Aorta (tissue), 5 donors: ENCODE data around the gene LAIR2. TPM values are rescaled to one million over a fixed set of nuclear protein-coding genes. Genes with fewer than 3 reads are reported as not detected.
A peak's percentile ranks its signal among the peaks of the same experiment; 100 is the strongest.

ENCODE experiments used
- ATAC-seq: fragments of 200-7000 bp; cut with Tn5 transposase; one replicate; pipeline ENCODE4 v1.9.1; 2022; ENCODE audit warnings: moderate library complexity; ENCODE audit not compliant: low FRiP score
- DNase-seq, 2 donors: peaks; one replicate each; pipeline ENCODE4 v3.0.0-alpha.2; 2020
- H3K27ac ChIP-seq, 2 donors: one replicate each; pipeline ENCODE4 v1.5.1; 2013; ENCODE audit warnings: low read length in 2 of 2, mild to moderate bottlenecking in 2 of 2, moderate library complexity in 2 of 2, control low read depth in 1 of 2, inconsistent platforms in 1 of 2, low read depth in 1 of 2
- H3K27me3 ChIP-seq, 2 donors: one replicate each; pipeline ENCODE4 v1.6.1; 2013; ENCODE audit warnings: control low read depth in 1 of 2, low read length in 1 of 2, mild to moderate bottlenecking in 1 of 2, moderate library complexity in 1 of 2; ENCODE audit not compliant: insufficient read depth in 2 of 2, control insufficient read depth in 1 of 2
- H3K36me3 ChIP-seq, 2 donors: one replicate each; pipeline ENCODE4 v1.6.1; 2013; ENCODE audit warnings: control low read depth in 1 of 2, low read length in 1 of 2, mild to moderate bottlenecking in 1 of 2; ENCODE audit not compliant: insufficient read depth in 2 of 2, control insufficient read depth in 1 of 2
- H3K4me1 ChIP-seq, 2 donors: one replicate each; pipeline ENCODE4 v1.6.1; 2013; ENCODE audit warnings: low read length in 2 of 2, control low read depth in 1 of 2, mild to moderate bottlenecking in 1 of 2, moderate library complexity in 1 of 2; ENCODE audit not compliant: insufficient read depth in 2 of 2, control insufficient read depth in 1 of 2
- H3K4me3 ChIP-seq, 2 donors: one replicate each; pipeline ENCODE4 v1.5.1; 2013; ENCODE audit warnings: low read length in 2 of 2, control low read depth in 1 of 2, mild to moderate bottlenecking in 1 of 2
- H3K9me3 ChIP-seq: one replicate; pipeline ENCODE4 v1.6.1; 2013; ENCODE audit warnings: mild to moderate bottlenecking, low read length; ENCODE audit not compliant: control insufficient read depth
- WGBS, 2 donors: extraction: QIAGEN DNeasy Blood & Tissue Kit; methylation state at CpG; one replicate each; pipeline ENCODE4 v1.1.7; 2013; 5-methylcytosine and 5-hydroxymethylcytosine counted together
- intact Hi-C, 2 donors: fragments of 100-400 bp; cut with DNase I; formaldehyde crosslinking; loops; one replicate each; pipeline versions ENCODE4 v1.14.2 to v1.15.0; 2022
- polyA plus RNA-seq, 2 donors: library from polyadenylated mRNA; stranded (reverse); fragments of 200-250 nt; gene quantifications; one replicate each; pipeline ENCODE4 v1.2.3, GENCODE V29; 2013
- total RNA-seq, 2 donors: library from RNA; stranded (reverse); fragmentation: NEBNext Ultra II Directional; extraction: Animal tissue kit (Norgen Biotek cat#: 25700); gene quantifications; one replicate each; pipeline ENCODE4 v1.2.1, GENCODE V29; 2021
- donor health status: healthy with polysubstance abuse.
- donor health status: Bipolar disorder and iron deficiency.
- donor health status: DM: no; HTN: no; CAD: no.
- donor health status: DM: no; HTN: no; CAD: no.
- donor health status: DM: yes; HTN: yes; CAD: no.

Gene LAIR2
- total and polyA plus RNA-seq, 4 donors, result 0.52 to 2.4 TPM; not detected in 2

GRCh38 chr19:54458648-54459281, 43.9 kb upstream of the LAIR2 start:
- Histone ChIP-seq H3K36me3 (peaks cover 3 to 39% of the 10 kb centered on the region in 2 donors), H3K4me3 (no peak overlapping the region), H3K27me3 (no peaks in the 10 kb centered on the region), H3K9me3 (no peaks in the 10 kb centered on the region), H3K4me1 (no peaks in the 10 kb centered on the region), H3K27ac (no peak overlapping the region)
- intact Hi-C loops, result loop anchor here in 1 of 2 donors (10.0 kb wide), 1 partner anchor 304 kb away; the partner anchor contains the start of gene LENG1
- DNase-seq (peak; percentile 45 to 78), ATAC-seq (no peak)
- WGBS, 2 donors, result 79 to 81% methylated on average over 11 of the region's 11 CpGs

- no peak overlapping the region for H3K27ac ChIP-seq
- WGBS, 2 donors, result 65 to 66% methylated on average over 16 of the region's 16 CpGs
- H3K27me3 ChIP-seq, result no peaks in the 10 kb centered on the region
- no peak overlapping the region for H3K4me3 ChIP-seq
- no peaks in the 10 kb centered on the region for H3K9me3 ChIP-seq
- H3K36me3 ChIP-seq, result peaks cover 3 to 35% of the 10 kb centered on the region in 2 donors
- DNase-seq (peak; percentile 25 to 64), ATAC-seq (no peak)
- intact Hi-C loops, result loop anchor here (10.0 kb wide), 2 partner anchors 305 to 1665 kb away; partner anchors contain the start of genes LENG1 (in 1 of the 2) and ZNF787 (in 1 of the 2)
- no peaks in the 10 kb centered on the region for H3K4me1 ChIP-seq
Observed at GRCh38 chr19:54459282-54460229, 43.1 kb upstream of the LAIR2 start.

GRCh38 chr19:54460230-54461005, 42.2 kb upstream of the LAIR2 start:
- Histone ChIP-seq H3K4me1 (no peaks in the 10 kb centered on the region), H3K27me3 (no peaks in the 10 kb centered on the region), H3K4me3 (no peak overlapping the region), H3K9me3 (no peaks in the 10 kb centered on the region), H3K27ac (no peak overlapping the region), H3K36me3 (peaks cover 0 to 31% of the 10 kb centered on the region in 2 donors)
- DNase-seq (peak in 1 of 2 donors; percentile 66), ATAC-seq (no peak)
- intact Hi-C loops, result loop anchor here in 1 of 2 donors (10.0 kb wide), 1 partner anchor 1664 kb away; the partner anchor contains the start of gene ZNF787
- 78 to 80% methylated on average over 27 to 39 of the region's 39 CpGs for WGBS, 2 donors

- no peaks in the 10 kb centered on the region for H3K4me1 ChIP-seq
- no peak overlapping the region for H3K27ac ChIP-seq
- no peak for ATAC-seq
- H3K36me3 ChIP-seq, result peaks cover 0 to 28% of the 10 kb centered on the region in 2 donors
- intact Hi-C loops, result loop anchor here in 1 of 2 donors (10.0 kb wide), 1 partner anchor 1664 kb away; the partner anchor contains the start of gene ZNF787
- no peak overlapping the region for H3K4me3 ChIP-seq
- H3K27me3 ChIP-seq, result no peaks in the 10 kb centered on the region
- WGBS, 2 donors, result 77 to 79% methylated on average over 20 to 27 of the region's 27 CpGs
- peak in 1 of 2 donors; percentile 79 for DNase-seq
- H3K9me3 ChIP-seq, result no peaks in the 10 kb centered on the region
Observed at GRCh38 chr19:54461210-54461609, 41.4 kb upstream of the LAIR2 start.

- Histone ChIP-seq H3K4me1 (no peaks in the 10 kb centered on the region), H3K9me3 (no peaks in the 10 kb centered on the region), H3K27ac (no peak overlapping the region), H3K4me3 (no peak overlapping the region), H3K27me3 (no peaks in the 10 kb centered on the region), H3K36me3 (peaks cover 0 to 24% of the 10 kb centered on the region in 2 donors)
- intact Hi-C loops, result loop anchor here in 1 of 2 donors (10.0 kb wide), 1 partner anchor 1663 kb away; the partner anchor contains the start of gene ZNF787
- no peak for DNase-seq
- WGBS, 2 donors, result 48 to 52% methylated on average over 3 of the region's 3 CpGs
- no peak for ATAC-seq
Observed at GRCh38 chr19:54461613-54462012, 41.0 kb upstream of the LAIR2 start.

GRCh38 chr19:54462047-54462654, 40.5 kb upstream of the LAIR2 start:
- Histone ChIP-seq H3K4me1 (no peaks in the 10 kb centered on the region), H3K27me3 (no peaks in the 10 kb centered on the region), H3K4me3 (no peak overlapping the region), H3K9me3 (no peaks in the 10 kb centered on the region), H3K36me3 (peaks cover 0 to 20% of the 10 kb centered on the region in 2 donors), H3K27ac (peak overlapping the region in 1 of 2 donors; percentile 98)
- intact Hi-C loops, result loop anchor here in 1 of 2 donors (10.0 kb wide), 1 partner anchor 1663 kb away; the partner anchor contains the start of gene ZNF787
- DNase-seq (peak in 1 of 2 donors; percentile 53), ATAC-seq (no peak)
- 65 to 66% methylated on average over 13 to 15 of the region's 15 CpGs for WGBS, 2 donors

- DNase-seq, result peak; percentile 84 to 92
- H3K4me1 ChIP-seq, result no peaks in the 10 kb centered on the region
Observed at GRCh38 chr19:54462655-54463530, 39.7 kb upstream of the LAIR2 start.

More at GRCh38 chr19:54462655-54463530, 39.7 kb upstream of the LAIR2 start:
- no peaks in the 10 kb centered on the region for H3K27me3 ChIP-seq
- H3K27ac ChIP-seq, result peak overlapping the region; percentile 12 to 98
- no peaks in the 10 kb centered on the region for H3K9me3 ChIP-seq
- intact Hi-C loops, result loop anchor here in 1 of 2 donors (1.0 to 10.0 kb wide), 2 partner anchors 14 to 1662 kb away; partner anchors contain the start of genes LENG8 and ZNF787
- H3K4me3 ChIP-seq, result peak overlapping the region; percentile 6 to 44
- ATAC-seq, result peak; percentile 70
- WGBS, 2 donors, result 3 to 4% methylated on average over 72 to 91 of the region's 91 CpGs
- peaks cover 0 to 17% of the 10 kb centered on the region in 2 donors for H3K36me3 ChIP-seq
